BLaER1 treated with 17β-estradiol and CSF1 and Interleukin-3, amounts not matched to agents 10 nM and 100 nM (cell line): ENCODE data around the gene DMRTC2.

Experiments
- H3K27ac ChIP-seq, 11 experiments: shearing (Covaris generic); formaldehyde crosslinking; 2 replicates each; pipeline ENCODE4 v1.8.1; 2022
- H3K27me3 ChIP-seq, 11 experiments: shearing (Covaris generic); formaldehyde crosslinking; 2 replicates each; pipeline ENCODE4 v1.8.1; 2022
- H3K36me3 ChIP-seq, 11 experiments: shearing (Covaris generic); formaldehyde crosslinking; 2 replicates each; pipeline ENCODE4 v1.8.1; 2022
- H3K4me1 ChIP-seq, 10 experiments: shearing (Covaris generic); formaldehyde crosslinking; 2 replicates each; pipeline ENCODE4 v1.8.1; 2022
- H3K4me2 ChIP-seq, 11 experiments: shearing (Covaris generic); formaldehyde crosslinking; 2 replicates each; pipeline ENCODE4 v1.8.1; 2022
- H3K4me3 ChIP-seq, 10 experiments: shearing (Covaris generic); formaldehyde crosslinking; 2 replicates each; pipeline ENCODE4 v1.8.1; 2022
- H3K9ac ChIP-seq, 11 experiments: shearing (Covaris generic); formaldehyde crosslinking; 2 replicates each; pipeline ENCODE4 v1.8.1; 2022
- H3K9me3 ChIP-seq, 11 experiments: shearing (Covaris generic); formaldehyde crosslinking; replicated peaks in 1 of 11; 2 replicates each; pipeline ENCODE4 v1.8.1; 2022
- H4K20me1 ChIP-seq, 11 experiments: shearing (Covaris generic); formaldehyde crosslinking; 2 replicates each; pipeline ENCODE4 v1.8.1; 2022
- Cebpa-rat ChIP-seq, 11 experiments: shearing (Covaris generic); IDR thresholded peaks; 2 replicates each; pipeline ENCODE4 v1.8.1; 2022

The DMRTC2 gene

DNA sequence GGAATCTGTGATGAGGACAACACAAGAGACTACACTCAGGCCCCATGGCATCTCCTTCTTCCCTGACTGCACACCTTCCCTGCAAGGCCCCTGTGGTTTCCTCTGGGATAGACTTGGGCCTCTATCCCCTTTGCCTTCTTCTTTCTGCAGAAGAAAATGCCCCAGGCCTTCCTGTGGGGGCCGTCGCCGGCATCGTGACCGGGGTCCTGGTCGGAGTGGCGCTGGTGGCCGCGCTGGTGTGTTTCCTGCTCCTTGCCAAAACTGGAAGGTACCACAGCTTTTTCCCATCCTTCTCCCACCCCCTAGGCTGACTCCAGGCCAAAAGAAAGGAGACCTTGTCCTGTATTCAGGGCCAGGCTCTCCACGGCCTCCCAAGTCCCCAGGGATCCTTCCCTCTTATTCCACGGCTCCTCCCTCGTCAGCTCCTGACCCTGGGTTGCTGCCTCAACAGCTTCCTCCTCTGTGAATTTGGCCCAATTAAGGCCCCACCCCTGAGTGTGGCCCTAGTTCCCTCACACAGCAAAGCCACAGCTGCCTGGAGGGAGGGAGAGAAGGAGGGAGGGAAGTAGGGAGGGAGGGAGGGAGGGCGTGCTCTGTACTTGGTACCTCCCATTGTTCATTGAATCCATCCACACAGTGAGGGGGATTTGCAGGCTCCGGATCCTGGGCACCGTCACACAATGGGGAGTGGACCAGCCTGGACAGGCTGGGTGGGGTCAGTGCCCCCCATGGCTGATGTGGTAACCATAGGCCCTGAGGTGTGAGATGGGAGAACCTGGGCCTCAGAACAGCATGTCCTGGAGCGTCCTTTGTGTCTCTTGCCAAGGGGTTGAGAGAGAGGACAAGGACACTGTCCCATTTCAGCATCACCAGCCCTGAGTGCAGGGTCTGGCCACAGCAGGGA is 35.9 kb upstream of the DMRTC2 start:
- H3K27ac ChIP-seq, result peak overlapping the region; percentile 69 to 92 (median 90)
- no peaks in the 10 kb centered on the region for H3K9me3 ChIP-seq
- no peaks in the 10 kb centered on the region for H3K36me3 ChIP-seq
- no peak for TF ChIP-seq Cebpa-rat (IDR thresholded peaks at IDR 0.05)
- H3K9ac ChIP-seq, result peak overlapping the region in 7 of 11 experiments; percentile 67 to 81 (median 77); a peak in 13 of 22 replicates
- 0 out of 20 replicates have a peak overlapping the region, but pooled peaks of 1 of the 10 experiments have one; percentile 22 for H3K4me3 ChIP-seq
- no peaks in the 10 kb centered on the region for H3K27me3 ChIP-seq
- H4K20me1 ChIP-seq, result no peaks in the 10 kb centered on the region
- H3K4me1 ChIP-seq, result peaks cover 57 to 91% (median 76%) of the 10 kb centered on the region in 10 experiments
- peak overlapping the region; percentile 83 to 99 (median 97) for H3K4me2 ChIP-seq

- H3K4me1 ChIP-seq, result peaks cover 64 to 91% (median 72%) of the 10 kb centered on the region in 10 experiments
Measured at GRCh38 chr19:41810301-41810700, 34.5 kb upstream of the DMRTC2 start.

GRCh38 chr19:41811036-41811435 is 33.8 kb upstream of the DMRTC2 start:
- Histone ChIP-seq H3K4me2 (peak overlapping the region; percentile 81 to 99 (median 97)), H3K4me3 (peak overlapping the region in 8 of 10 experiments; percentile 17 to 59 (median 42); a peak in 13 of 20 replicates), H3K27me3 (no peaks in the 10 kb centered on the region), H4K20me1 (no peaks in the 10 kb centered on the region), H3K9ac (peak overlapping the region; percentile 67 to 81 (median 76); a peak in 21 of 22 replicates), H3K9me3 (no peaks in the 10 kb centered on the region), H3K27ac (peak overlapping the region; percentile 69 to 92 (median 90)), H3K4me1 (peaks cover 60 to 86% (median 72%) of the 10 kb centered on the region in 10 experiments), H3K36me3 (no peaks in the 10 kb centered on the region)
- peak in 1 of 11 experiments; percentile 22; a peak in 1 of 22 replicates for TF ChIP-seq Cebpa-rat (IDR thresholded peaks at IDR 0.05)

More at GRCh38 chr19:41810301-41810700, 34.5 kb upstream of the DMRTC2 start:
- TF ChIP-seq Cebpa-rat (IDR thresholded peaks at IDR 0.05), result no peak
- Histone ChIP-seq H3K4me3 (peak overlapping the region in 8 of 10 experiments; percentile 17 to 59 (median 42); a peak in 13 of 20 replicates), H3K9ac (peak overlapping the region; percentile 67 to 81 (median 76)), H3K4me2 (peak overlapping the region; percentile 81 to 99 (median 97)), H3K27ac (peak overlapping the region; percentile 69 to 92 (median 90)), H3K9me3 (no peaks in the 10 kb centered on the region), H3K36me3 (no peaks in the 10 kb centered on the region), H3K27me3 (no peaks in the 10 kb centered on the region), H4K20me1 (no peaks in the 10 kb centered on the region)

GRCh38 chr19:41811981-41812380 is 32.9 kb upstream of the DMRTC2 start:
- H3K9ac ChIP-seq, result peak overlapping the region in 4 of 11 experiments; percentile 70 to 81 (median 76); a peak in 6 of 22 replicates
- peaks cover 55 to 82% (median 72%) of the 10 kb centered on the region in 10 experiments for H3K4me1 ChIP-seq
- no peaks in the 10 kb centered on the region for H3K9me3 ChIP-seq
- peak overlapping the region in 9 of 11 experiments; percentile 69 to 92 (median 90); a peak in 15 of 22 replicates for H3K27ac ChIP-seq
- no peaks in the 10 kb centered on the region for H3K27me3 ChIP-seq
- no peaks in the 10 kb centered on the region for H3K36me3 ChIP-seq
- H3K4me3 ChIP-seq, result no peak overlapping the region
- H4K20me1 ChIP-seq, result no peaks in the 10 kb centered on the region
- H3K4me2 ChIP-seq, result peak overlapping the region; percentile 81 to 99 (median 97)
- no peak for TF ChIP-seq Cebpa-rat (IDR thresholded peaks at IDR 0.05)

GRCh38 chr19:41813911-41814310 is 30.9 kb upstream of the DMRTC2 start:
- Histone ChIP-seq H3K9me3 (no peaks in the 10 kb centered on the region), H3K9ac (no peak overlapping the region), H3K27ac (no peak overlapping the region), H3K4me2 (peak overlapping the region in 9 of 11 experiments; percentile 5 to 58 (median 33); a peak in 15 of 22 replicates), H3K4me3 (no peak overlapping the region), H3K27me3 (no peaks in the 10 kb centered on the region), H4K20me1 (no peaks in the 10 kb centered on the region), H3K4me1 (peaks cover 36 to 62% (median 58%) of the 10 kb centered on the region in 10 experiments), H3K36me3 (no peaks in the 10 kb centered on the region)
- no peak for TF ChIP-seq Cebpa-rat (IDR thresholded peaks at IDR 0.05)

GRCh38 chr19:41815301-41815700 is 29.5 kb upstream of the DMRTC2 start:
- H3K9ac ChIP-seq, result no peak overlapping the region
- no peaks in the 10 kb centered on the region for H3K36me3 ChIP-seq
- no peaks in the 10 kb centered on the region for H4K20me1 ChIP-seq
- peak overlapping the region in 8 of 11 experiments; percentile 5 to 58 (median 30); a peak in 7 of 22 replicates for H3K4me2 ChIP-seq
- H3K27me3 ChIP-seq, result no peaks in the 10 kb centered on the region
- no peak overlapping the region for H3K27ac ChIP-seq
- H3K9me3 ChIP-seq, result no peaks in the 10 kb centered on the region
- peaks cover 28 to 59% (median 47%) of the 10 kb centered on the region in 10 experiments for H3K4me1 ChIP-seq
- H3K4me3 ChIP-seq, result no peak overlapping the region
- TF ChIP-seq Cebpa-rat (IDR thresholded peaks at IDR 0.05), result no peak

DNA sequence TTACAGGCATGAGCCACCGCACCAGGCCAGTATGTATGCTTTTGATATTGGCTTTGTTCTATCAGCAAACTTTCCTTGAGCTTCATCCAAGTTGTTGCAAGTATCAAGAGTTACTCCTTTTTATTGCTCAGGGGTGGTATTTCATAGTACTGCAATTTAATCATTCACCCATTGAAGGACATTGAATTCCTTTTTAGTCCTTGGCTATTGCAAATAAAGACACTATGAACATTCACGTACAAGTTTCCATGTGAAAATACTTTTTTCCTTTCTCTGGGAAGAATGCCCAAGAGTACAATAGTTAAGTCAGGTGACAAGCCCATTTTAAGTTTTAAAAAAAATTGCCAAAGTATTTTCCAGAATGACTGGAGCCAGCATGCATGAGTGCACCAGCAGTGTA is 28.1 kb upstream of the DMRTC2 start:
- no peak for TF ChIP-seq Cebpa-rat (IDR thresholded peaks at IDR 0.05)
- Histone ChIP-seq H3K27ac (no peak overlapping the region), H3K4me2 (no peak overlapping the region), H3K27me3 (no peaks in the 10 kb centered on the region), H3K4me1 (peaks cover 13 to 46% (median 35%) of the 10 kb centered on the region in 10 experiments), H3K4me3 (no peak overlapping the region), H3K9me3 (no peaks in the 10 kb centered on the region), H4K20me1 (no peaks in the 10 kb centered on the region), H3K36me3 (no peaks in the 10 kb centered on the region), H3K9ac (no peak overlapping the region)

DNA sequence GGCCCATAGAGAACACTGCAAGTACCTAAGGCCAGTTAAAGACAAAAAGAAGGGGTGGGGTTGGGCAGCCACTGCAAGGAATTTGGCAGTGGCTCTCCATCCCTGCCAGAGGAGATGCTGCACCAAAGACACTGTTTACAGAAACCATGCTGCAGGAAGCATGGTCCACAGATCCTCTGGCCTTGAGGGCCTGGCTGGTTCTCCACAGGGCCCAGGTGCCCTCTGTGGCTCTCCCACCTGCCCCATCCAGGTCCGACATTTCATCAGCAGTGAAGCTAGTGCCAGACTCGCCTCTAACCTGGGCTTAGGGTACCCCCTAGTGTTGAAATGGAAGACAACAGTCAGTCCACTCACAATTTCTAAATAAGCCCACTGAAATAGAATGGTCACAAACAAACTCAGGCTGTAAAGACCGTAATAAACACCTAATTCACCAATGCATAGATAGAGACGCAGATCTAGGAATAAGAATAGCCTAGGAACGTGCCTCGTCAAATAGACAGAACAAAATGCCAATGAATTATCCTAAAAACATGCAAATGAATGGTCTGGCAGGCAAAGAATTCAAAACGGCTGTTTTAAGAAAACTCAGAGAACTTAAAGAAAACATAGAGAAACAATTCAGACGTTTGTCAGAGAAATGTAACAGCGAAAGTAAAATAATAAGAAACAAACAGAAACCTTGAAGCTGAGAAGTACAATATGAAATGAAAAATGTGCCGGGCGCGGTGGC is 23.7 kb upstream of the DMRTC2 start:
- Histone ChIP-seq H3K4me3 (no peak overlapping the region), H3K27ac (no peak overlapping the region), H4K20me1 (no peaks in the 10 kb centered on the region), H3K9ac (no peak overlapping the region), H3K4me2 (peak overlapping the region in 1 of 11 experiments; percentile 4; a peak in 1 of 22 replicates), H3K36me3 (no peaks in the 10 kb centered on the region), H3K27me3 (no peaks in the 10 kb centered on the region), H3K4me1 (peaks cover 0 to 12% (median 8%) of the 10 kb centered on the region in 10 experiments; a peak in 12 of 20 replicates), H3K9me3 (no peaks in the 10 kb centered on the region)
- no peak for TF ChIP-seq Cebpa-rat (IDR thresholded peaks at IDR 0.05)
